22Rv1 (cell line): ENCODE measurements around the gene MTOR.

ENCODE experiments used
- CTCF ChIP-seq: fragments of 450-650 bp; IDR thresholded peaks from 2 replicates; pipeline ENCODE4 v1.5.1; 2017; ENCODE audit warnings: mild to moderate bottlenecking
- ZFX ChIP-seq: fragments of 450-650 bp; IDR thresholded peaks from 2 replicates; pipeline ENCODE4 v1.6.1; 2017; ENCODE audit warnings: antibody characterized with exemption, borderline replicate concordance

DNA sequence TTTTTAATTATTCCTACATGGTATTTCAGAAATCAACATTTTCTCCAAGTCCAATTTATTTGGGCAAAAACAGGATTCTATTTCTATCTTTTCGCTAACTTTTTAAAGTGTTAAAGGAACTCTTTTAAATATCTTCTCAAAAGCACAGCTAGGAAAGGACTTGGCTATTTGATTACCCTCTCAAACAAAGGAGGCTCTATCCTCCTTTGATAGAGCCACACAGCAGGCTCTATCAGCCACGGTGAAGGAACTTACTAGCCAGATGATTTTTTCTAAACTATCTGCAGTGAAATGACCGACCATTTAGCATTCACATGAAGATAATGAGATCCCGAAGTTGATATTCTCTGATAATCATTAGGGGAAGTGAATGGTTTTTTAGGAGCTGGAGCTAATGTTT lies 64.1 kb downstream of the MTOR start:
- TF ChIP-seq CTCF, result no peak
- no peak for TF ChIP-seq ZFX
